Central memory CD4-positive, alpha-beta T cell (primary cell): ENCODE data around the gene FAM107B.

Source experiments
- DNase-seq: peaks from one replicate; pipeline ENCODE4 v3.0.0; 2022

FAM107B gene

DNA sequence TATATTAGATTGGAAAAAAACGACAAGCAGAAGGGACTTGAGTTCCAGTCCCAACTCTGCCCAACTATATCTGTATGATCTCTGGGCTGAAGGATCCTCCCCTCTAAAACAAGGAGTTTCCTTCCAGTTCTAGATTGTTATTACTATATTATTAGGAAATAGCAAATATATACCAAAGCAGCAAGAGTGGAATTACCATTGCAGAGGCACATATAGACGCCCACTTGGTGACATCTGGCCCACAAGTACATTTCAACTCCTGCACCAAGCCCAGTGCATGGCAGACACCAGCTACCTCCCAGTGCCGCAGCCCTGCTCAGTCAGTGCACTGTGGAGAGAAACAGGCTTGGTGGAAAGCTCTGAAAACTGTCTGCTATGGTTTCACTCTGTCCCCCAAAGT is 201.9 kb downstream of the FAM107B start:
- no peak for DNase-seq

DNA sequence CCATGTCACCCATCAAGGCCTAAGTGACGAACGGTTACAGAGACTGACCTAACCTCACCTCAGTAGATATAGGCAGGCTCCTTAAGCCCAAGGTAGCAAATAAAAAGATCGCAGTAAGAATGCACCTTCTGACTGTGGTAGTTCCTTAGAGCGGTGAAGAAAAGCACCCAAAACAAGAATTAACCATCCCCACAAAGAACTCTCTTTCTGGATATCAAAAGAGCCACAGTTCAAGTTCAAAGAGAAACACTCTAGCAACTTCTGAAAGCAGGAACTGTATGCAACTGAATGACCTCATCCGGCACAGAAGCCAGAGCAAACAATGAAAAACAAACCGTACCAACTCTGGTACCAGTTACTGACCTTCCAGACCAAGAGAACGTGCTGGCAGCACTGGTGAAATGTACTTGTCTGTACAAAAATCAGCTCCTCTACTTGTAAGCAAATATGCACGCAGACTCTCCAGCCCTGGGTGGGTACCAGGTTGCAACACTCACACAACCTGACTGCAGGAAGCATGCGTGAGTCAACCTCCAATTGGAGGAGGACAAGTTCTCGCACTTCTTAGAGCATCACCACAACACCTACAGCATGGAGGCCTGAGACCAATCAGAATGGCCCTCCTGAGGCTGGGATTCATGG is 202.7 kb downstream of the FAM107B start:
- DNase-seq, result peak; percentile 89

- DNase-seq, result no peak
Observed at GRCh38 chr10:14570800-14571199, 203.9 kb downstream of the FAM107B start.

- DNase-seq, result peak; percentile 68
Observed at GRCh38 chr10:14569274-14570060, 205.2 kb downstream of the FAM107B start.

DNA sequence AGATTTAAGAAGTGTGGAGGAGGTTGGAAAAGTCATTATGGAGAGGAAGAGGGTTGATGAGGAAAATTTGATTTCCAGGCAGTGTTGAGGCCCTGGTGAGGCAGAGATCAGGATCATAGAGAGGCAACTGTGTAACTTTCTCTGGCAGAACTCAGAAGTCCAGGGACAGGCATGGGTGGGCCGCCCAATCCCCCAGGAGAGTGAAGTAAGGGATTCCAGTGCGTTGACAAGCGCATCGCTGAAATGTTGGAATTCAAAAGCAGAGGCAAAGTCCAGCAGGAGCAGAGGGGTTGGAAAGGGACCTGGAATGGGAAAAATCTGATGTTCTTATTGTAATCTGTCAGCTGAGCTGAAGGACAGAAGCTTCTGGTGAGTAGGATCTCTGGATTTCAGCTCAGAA is 207.3 kb downstream of the FAM107B start:
- DNase-seq, result no peak

- DNase-seq, result no peak
Observed at GRCh38 chr10:14566498-14566897, 208.2 kb downstream of the FAM107B start.

- DNase-seq, result no peak
Observed at GRCh38 chr10:14565199-14565598, 209.5 kb downstream of the FAM107B start.

- DNase-seq, result peak; percentile 78
Observed at GRCh38 chr10:14564268-14564744, 210.4 kb downstream of the FAM107B start.

DNA sequence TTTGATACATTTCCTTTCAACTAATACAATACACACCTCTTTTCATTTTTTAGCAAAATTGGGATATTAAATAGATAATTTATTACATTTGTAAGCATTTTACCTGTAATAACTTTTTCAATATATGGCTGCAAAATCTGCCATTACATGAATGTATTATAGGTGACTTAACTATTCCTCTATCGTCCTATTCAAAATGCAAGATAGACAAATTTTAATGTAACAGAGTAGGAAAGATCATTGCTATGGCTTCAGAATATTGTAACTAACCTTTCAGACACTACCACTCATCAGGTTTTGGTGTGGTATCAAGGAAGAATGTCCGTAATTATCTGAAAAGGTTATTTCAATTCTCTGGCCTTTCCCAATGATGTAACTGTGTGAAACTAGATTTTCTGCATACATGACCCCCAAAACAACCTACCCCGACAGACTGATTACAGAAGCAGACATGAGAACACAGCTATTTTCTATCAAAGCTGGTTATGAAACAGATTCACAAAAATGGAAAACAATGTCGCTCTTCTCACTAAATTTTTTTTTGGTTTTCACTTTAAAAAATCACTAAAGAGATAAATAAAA is 211.2 kb downstream of the FAM107B start:
- DNase-seq, result no peak

DNA sequence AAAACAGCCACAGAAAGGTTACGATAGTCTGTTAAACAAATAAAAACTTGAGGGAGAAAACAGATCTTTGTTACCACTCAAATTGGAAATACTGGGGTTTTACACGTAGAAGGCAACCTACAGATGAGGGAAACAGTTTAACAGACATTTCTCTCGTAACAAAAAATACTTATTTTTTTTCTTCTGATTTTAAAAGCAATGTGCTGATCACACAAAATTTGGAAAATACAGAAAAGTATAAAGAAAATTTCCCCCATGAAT is 211.7 kb downstream of the FAM107B start:
- DNase-seq, result no peak

- no peak for DNase-seq
Observed at GRCh38 chr10:14562218-14563075, 212.2 kb downstream of the FAM107B start.

DNA sequence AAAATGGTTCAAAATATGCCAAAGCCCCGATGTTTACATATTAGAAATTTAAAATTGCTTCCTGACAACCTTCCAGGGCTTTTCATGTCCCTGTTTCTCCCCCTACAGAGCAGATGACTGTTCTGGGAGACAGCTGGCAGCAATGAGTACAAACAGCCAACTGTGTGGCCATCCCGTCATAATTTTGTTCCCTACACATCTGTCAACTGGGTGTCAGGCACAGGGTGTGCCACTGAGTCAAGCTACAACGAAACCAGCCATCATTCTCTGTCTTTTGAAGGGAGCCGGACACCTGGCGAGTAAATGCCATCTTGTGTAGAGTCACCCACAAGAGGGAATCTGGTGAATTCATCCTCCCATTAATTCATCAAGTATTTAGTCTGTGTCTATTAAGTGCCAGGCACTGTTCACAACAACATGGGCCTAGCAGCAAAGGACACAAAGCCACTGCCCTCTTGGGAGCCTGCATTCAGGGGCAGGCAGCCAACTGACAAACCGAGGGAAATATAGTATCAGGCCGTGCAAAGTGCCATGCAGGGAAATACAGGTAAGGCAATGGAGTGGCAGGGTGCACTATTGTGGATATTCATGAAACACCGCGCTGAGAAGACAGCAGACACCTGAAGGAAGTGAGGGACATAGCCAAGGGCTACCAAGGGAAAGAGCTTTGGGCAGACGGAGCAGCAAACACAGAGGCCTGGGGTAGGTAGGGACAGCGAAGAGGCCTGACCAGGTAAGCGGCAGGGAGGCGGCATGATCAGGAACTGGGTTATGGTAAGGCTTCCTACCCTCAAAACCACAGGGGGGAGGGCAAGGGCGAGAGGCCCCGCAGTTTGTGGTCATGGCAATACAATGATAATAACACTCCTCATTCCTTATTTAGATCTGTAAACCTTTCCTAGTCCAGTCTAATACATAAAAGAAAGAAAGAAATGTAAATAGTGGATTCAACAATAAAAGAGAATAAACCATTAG is 213.6 kb downstream of the FAM107B start:
- peak; percentile 53 for DNase-seq

DNA sequence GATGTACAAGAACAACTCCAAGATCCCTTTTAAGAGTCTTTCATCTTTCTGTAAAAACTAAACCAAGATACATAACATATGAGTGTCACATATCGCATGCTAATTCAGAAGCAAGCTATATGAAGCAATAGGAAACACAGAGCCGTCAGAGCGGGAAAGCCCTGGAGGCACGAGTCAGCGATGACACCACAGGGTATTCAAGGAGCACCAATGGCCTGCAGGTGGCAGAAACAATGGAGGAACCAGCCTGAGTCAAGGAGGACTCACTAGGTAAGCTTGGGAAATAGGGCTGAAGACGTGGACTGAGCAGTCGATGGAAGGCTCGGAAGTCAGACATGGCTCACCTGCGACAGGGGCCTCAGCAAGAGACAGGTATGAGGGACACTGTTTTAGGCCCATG is 214.4 kb downstream of the FAM107B start:
- no peak for DNase-seq

DNA sequence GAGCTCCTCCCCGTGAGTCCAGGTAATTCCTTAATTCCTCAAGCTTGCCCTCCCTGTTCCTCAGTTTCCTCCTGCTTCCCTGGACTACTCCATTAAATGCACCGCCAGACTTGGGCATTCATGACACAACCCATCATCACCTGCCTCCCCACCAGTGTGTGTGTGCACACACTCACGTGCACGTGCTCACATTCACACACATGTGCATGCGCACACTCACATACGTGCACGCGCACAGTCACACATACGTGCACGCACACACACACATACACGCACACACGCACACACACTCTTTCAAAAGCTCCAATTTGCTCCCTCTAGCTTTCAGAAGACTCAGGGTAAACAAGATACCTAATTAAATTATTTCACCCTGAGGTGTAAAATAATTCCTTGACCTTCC is 216.7 kb downstream of the FAM107B start:
- DNase-seq, result no peak

DNA sequence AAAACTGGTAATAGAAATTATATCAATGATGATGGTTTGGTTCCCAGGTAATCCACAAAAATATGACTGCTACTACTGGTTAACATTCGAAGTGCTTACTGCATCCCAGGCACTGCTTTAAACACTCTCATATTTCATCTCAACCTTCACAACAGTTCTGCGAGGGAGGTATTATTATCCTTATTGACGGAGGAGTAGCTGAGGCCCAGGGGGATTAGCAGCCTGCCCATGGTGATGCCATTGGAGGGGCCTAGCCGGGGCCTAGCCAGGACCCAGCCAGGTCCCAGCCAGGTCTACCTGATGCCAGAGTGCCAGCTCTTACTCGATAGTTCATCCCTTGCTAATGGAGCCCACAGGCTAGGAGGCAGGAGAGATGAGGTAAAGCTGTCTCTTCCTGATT is 217.1 kb downstream of the FAM107B start:
- DNase-seq, result no peak

- DNase-seq, result peak; percentile 35
Observed at GRCh38 chr10:14556285-14556956, 218.3 kb downstream of the FAM107B start.

DNA sequence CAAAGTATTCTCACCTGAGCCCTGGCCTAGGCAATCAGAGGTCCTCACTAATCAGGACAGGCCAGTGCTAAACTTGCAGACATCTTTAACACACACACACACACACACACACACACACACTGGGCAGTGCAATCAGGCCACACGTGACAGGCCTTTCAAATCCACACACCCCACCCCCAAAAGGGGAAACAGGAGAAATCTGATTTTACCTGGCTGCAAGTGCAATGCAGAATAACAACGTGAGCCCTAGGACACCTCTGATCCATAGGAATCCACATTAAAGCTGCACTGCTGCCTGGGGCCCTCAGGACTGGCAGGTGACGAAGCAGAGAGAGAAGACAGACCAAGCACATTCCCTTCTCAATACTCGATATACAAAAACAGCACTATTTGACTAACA is 218.9 kb downstream of the FAM107B start:
- no peak for DNase-seq

GRCh38 chr10:14554491-14555205 is 220.0 kb downstream of the FAM107B start:
- no peak for DNase-seq

DNA sequence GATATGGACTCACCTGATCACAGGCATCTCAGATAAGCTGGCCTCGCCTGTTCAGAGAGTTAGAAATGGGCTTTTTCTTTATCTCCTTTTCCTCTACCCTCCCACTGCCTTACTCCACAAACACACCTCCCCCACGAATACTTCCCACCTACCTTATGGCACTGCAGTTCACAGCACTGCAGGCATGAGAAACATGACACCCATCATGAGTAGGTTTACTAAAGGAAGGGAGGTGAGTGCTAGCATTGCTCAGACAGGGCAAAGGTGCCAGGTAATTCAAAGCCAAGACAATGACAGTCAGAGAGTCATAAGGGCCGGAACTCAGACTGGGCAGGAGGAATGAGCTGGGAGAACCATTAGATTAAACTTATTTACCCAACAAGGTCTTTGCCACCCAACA is 220.6 kb downstream of the FAM107B start:
- DNase-seq, result no peak

DNA sequence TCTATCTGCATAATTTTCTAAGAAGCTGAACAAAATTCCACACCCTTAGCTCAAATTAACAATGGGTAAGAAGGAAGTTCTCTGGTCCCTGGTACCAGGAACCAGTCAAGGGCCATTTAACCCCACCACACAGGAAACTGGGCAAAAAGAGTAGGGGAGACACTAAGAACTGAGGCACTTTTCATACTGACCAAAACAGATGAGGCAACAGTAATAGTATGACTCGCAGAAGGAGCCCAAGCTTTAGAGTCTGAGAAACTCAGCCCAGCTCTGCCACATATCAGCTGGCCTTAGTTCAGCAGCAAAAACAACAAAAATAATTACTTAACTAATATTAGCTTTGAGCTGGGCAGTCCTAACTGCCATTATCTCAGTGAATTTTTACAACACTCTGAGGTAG is 221.2 kb downstream of the FAM107B start:
- no peak for DNase-seq

DNA sequence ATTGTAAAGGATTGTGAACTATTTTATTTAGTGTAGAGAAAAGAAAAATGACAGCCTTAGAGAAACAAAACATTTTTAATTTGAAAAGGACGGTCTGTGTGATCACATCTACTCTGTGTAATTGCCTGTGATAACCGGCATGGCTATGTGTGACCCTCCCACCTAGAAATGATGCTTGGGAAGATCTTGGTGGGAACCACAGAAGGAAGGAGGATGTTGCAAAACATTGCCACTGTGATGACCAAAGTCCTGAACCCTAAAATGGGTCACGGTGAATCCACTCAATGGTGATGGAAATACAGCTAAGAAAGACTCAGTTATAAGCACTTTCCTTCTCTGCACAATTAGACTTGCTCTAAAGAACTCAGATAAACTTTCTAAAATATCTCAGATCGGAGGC is 222.7 kb downstream of the FAM107B start:
- DNase-seq, result no peak
